H1 (cell line): ENCODE measurements around the gene LRP11. TPM values are rescaled to one million over a fixed set of nuclear protein-coding genes. Genes with fewer than 3 reads are reported as not detected.

Experiments used
- CTCF ChIA-PET: fragments of 300-600 bp; sonication (Branson Sonifier 250); formaldehyde crosslinking; loops from one replicate; lab custom pipeline; 2021; ENCODE audit not compliant: partially characterized antibody; lab: Charles Lee
- POLR2A ChIA-PET: fragments of 300-600 bp; sonication (Branson Sonifier 250); formaldehyde crosslinking; loops from one replicate; lab custom pipeline; 2021; ENCODE audit warnings: inconsistent platforms; ENCODE audit not compliant: partially characterized antibody; lab: Charles Lee
- DNase-seq, 2 experiments: peaks; one replicate each; pipeline versions ENCODE4 v3.0.0 to v3.0.0-alpha.2; 2010 to 2022; ENCODE audit warnings: low spot score in 2 of 2, low read depth in 1 of 2, mixed read lengths in 1 of 2
- FAIRE-seq: peaks from 2 replicates; lab custom pipeline; 2011; peaks lifted over from hg19 to GRCh38; lab: Jason Lieb, UNC
- H2AFZ ChIP-seq: 2 replicates; pipeline ENCODE4 v1.8.1; 2012; ENCODE audit warnings: low read length, inconsistent platforms
- H2AK5ac ChIP-seq: 2 replicates; pipeline ENCODE4 v1.6.1; 2013; ENCODE audit warnings: low read depth, low read length
- H2BK120ac ChIP-seq: replicated peaks from 2 replicates; pipeline ENCODE3; 2013; ENCODE audit warnings: low read depth, low read length, inconsistent platforms
- H2BK12ac ChIP-seq: 2 replicates; pipeline ENCODE4 v1.6.1; 2013; ENCODE audit warnings: low read depth, low read length
- H2BK15ac ChIP-seq: 2 replicates; pipeline ENCODE4 v1.6.1; 2013; ENCODE audit warnings: low read length
- H2BK20ac ChIP-seq: 2 replicates; pipeline ENCODE4 v1.6.1; 2013; ENCODE audit warnings: low read length
- H2BK5ac ChIP-seq: 2 replicates; pipeline ENCODE4 v1.6.1; 2013; ENCODE audit warnings: low read depth, low read length
- H3K14ac ChIP-seq: 2 replicates; pipeline ENCODE4 v1.6.1; 2013; ENCODE audit warnings: inconsistent platforms; ENCODE audit not compliant: insufficient read length
- H3K18ac ChIP-seq: 2 replicates; pipeline ENCODE4 v1.6.1; 2013; ENCODE audit warnings: low read length; ENCODE audit errors: extremely low read depth
- H3K23ac ChIP-seq: 2 replicates; pipeline ENCODE4 v1.6.1; 2013; ENCODE audit warnings: inconsistent platforms; ENCODE audit not compliant: insufficient read length
- H3K23me2 ChIP-seq: 2 replicates; pipeline ENCODE4 v1.6.1; 2013; ENCODE audit warnings: low read depth, low read length
- H3K27ac ChIP-seq: 2 replicates; pipeline ENCODE4 v1.6.1; 2011; ENCODE audit warnings: low read depth, low read length, inconsistent platforms
- H3K27me3 ChIP-seq, 4 experiments: replicated peaks in 1 of 4; 1 replicate in 1 of 4; 2 replicates in 3 of 4; pipeline versions ENCODE4 v1.6.1 to v1.8.1; 2011 to 2013; ENCODE audit warnings: low read length in 3 of 4, mild to moderate bottlenecking in 3 of 4, inconsistent platforms in 2 of 4, mixed read lengths in 2 of 4, moderate library complexity in 1 of 4; ENCODE audit not compliant: control insufficient read depth in 3 of 4, insufficient read depth in 3 of 4; ENCODE audit errors: extremely low read depth in 1 of 4
- H3K36me3 ChIP-seq, 4 experiments: 2 replicates each; pipeline versions ENCODE4 v1.6.1 to v1.8.1; 2011 to 2013; ENCODE audit warnings: mild to moderate bottlenecking in 4 of 4, low read length in 3 of 4, moderate library complexity in 2 of 4, control low read depth in 1 of 4, inconsistent platforms in 1 of 4; ENCODE audit not compliant: insufficient read depth in 4 of 4, control insufficient read depth in 2 of 4
- H3K4ac ChIP-seq: replicated peaks from 2 replicates; pipeline ENCODE3; 2013; ENCODE audit warnings: low read length, low read depth, mixed read lengths, inconsistent platforms; ENCODE audit not compliant: insufficient read length
- H3K4me1 ChIP-seq, 4 experiments: replicated peaks in 1 of 4; 1 replicate in 1 of 4; 2 replicates in 3 of 4; pipeline versions ENCODE4 v1.6.1 to v1.8.1; 2011 to 2013; ENCODE audit warnings: low read length in 3 of 4, inconsistent platforms in 2 of 4, mixed read lengths in 1 of 4; ENCODE audit not compliant: insufficient read depth in 4 of 4, control insufficient read depth in 3 of 4
- H3K4me2 ChIP-seq, 2 experiments: 2 replicates each; pipeline versions ENCODE4 v1.6.1 to v1.8.1; 2011 to 2013; ENCODE audit warnings: low read depth in 2 of 2, low read length in 2 of 2, control low read depth in 1 of 2, inconsistent platforms in 1 of 2, mild to moderate bottlenecking in 1 of 2; ENCODE audit not compliant: insufficient read depth in 1 of 2
- H3K4me3 ChIP-seq, 4 experiments: fragments of 200-600, 300-600 bp in 1 of 4; sonication (generic), shearing (Covaris generic), sonication (Bioruptor Twin) in 1 of 4; 2 replicates each; pipeline versions ENCODE4 v1.5.1 to v1.8.1; 2011 to 2016; ENCODE audit warnings: low read length in 4 of 4, low read depth in 3 of 4, control low read depth in 2 of 4, inconsistent platforms in 2 of 4, mild to moderate bottlenecking in 2 of 4, mixed read lengths in 1 of 4, moderate library complexity in 1 of 4; ENCODE audit not compliant: insufficient read depth in 2 of 4; ENCODE audit errors: extremely low read depth in 1 of 4
- H3K56ac ChIP-seq: replicated peaks from 2 replicates; pipeline ENCODE3; 2013; ENCODE audit warnings: low read depth, mild to moderate bottlenecking, mixed read lengths, low read length, inconsistent platforms; ENCODE audit not compliant: insufficient read length
- H3K79me1 ChIP-seq: 2 replicates; pipeline ENCODE4 v1.6.1; 2013; ENCODE audit warnings: low read depth, low read length, control low read depth
- H3K79me2 ChIP-seq, 2 experiments: 2 replicates each; pipeline versions ENCODE4 v1.6.1 to v1.8.1; 2012 to 2013; ENCODE audit warnings: low read length in 2 of 2, mild to moderate bottlenecking in 2 of 2, inconsistent platforms in 1 of 2; ENCODE audit not compliant: insufficient read depth in 2 of 2, control insufficient read depth in 1 of 2
- H3K9ac ChIP-seq, 4 experiments: replicated peaks in 1 of 4; 1 replicate in 1 of 4; 2 replicates in 3 of 4; pipeline versions ENCODE4 v1.6.1 to v1.8.1; 2011 to 2013; ENCODE audit warnings: low read depth in 3 of 4, low read length in 3 of 4, control low read depth in 2 of 4, mild to moderate bottlenecking in 2 of 4, moderate library complexity in 2 of 4, inconsistent platforms in 1 of 4; ENCODE audit errors: extremely low read depth in 1 of 4
- H3K9me3 ChIP-seq, 2 experiments: 2 replicates each; pipeline versions ENCODE4 v1.6.1 to v1.8.1; 2012 to 2013; ENCODE audit warnings: mild to moderate bottlenecking in 2 of 2, moderate library complexity in 2 of 2, control low read depth in 1 of 2, inconsistent platforms in 1 of 2, low read depth in 1 of 2, low read length in 1 of 2, mixed read lengths in 1 of 2; ENCODE audit not compliant: insufficient read depth in 2 of 2
- H4K20me1 ChIP-seq, 2 experiments: replicated peaks in 1 of 2; 2 replicates each; pipeline versions ENCODE3 to v1.8.1; 2011 to 2013; ENCODE audit warnings: inconsistent platforms in 2 of 2, low read length in 2 of 2, mild to moderate bottlenecking in 1 of 2; ENCODE audit not compliant: insufficient read depth in 2 of 2, control insufficient read depth in 1 of 2
- H4K5ac ChIP-seq: 2 replicates; pipeline ENCODE4 v1.6.1; 2013; ENCODE audit warnings: low read length, low read depth, mixed read lengths, inconsistent platforms; ENCODE audit not compliant: insufficient read length
- H4K8ac ChIP-seq: 2 replicates; pipeline ENCODE4 v1.8.0; 2013; ENCODE audit warnings: mild to moderate bottlenecking, moderate library complexity, low read length, inconsistent platforms; ENCODE audit not compliant: insufficient read depth; ENCODE audit errors: extremely low read depth
- H4K91ac ChIP-seq: replicated peaks from 2 replicates; pipeline ENCODE3; 2013; ENCODE audit warnings: low read length, mixed read lengths, inconsistent platforms; ENCODE audit not compliant: insufficient read length
- CTCF ChIP-seq, 3 experiments: IDR thresholded peaks; 1 replicate in 2 of 3; 2 replicates in 1 of 3; pipeline versions ENCODE4 v1.5.1 to v1.6.1; 2011; ENCODE audit warnings: low read length in 3 of 3, mild to moderate bottlenecking in 3 of 3, inconsistent platforms in 2 of 3, low read depth in 1 of 3, moderate library complexity in 1 of 3; ENCODE audit not compliant: insufficient read depth in 1 of 3; ENCODE audit errors: control extremely low read depth in 1 of 3
- SIX5 ChIP-seq: IDR thresholded peaks from 2 replicates; pipeline ENCODE4 v1.6.1; 2011; ENCODE audit warnings: mild to moderate bottlenecking, low read depth, low read length
- WGBS, 2 experiments: shearing (Covaris generic) in 1 of 2; methylation state at CpG; one replicate each; pipeline versions ENCODE4 v1.1.6 to v1.1.7; 2013 to 2015; ENCODE audit warnings: low lambda C conversion rate in 2 of 2, mixed read lengths in 2 of 2, inconsistent platforms in 1 of 2, low coverage in 1 of 2, missing lambda C conversion rate in 1 of 2; ENCODE audit not compliant: insufficient replicate concordance in 2 of 2, insufficient coverage in 1 of 2, insufficient read length in 1 of 2; ENCODE audit errors: extremely low coverage in 1 of 2, missing lambda C conversion rate in 1 of 2; 5-methylcytosine and 5-hydroxymethylcytosine counted together
- polyA plus RNA-seq, 7 experiments: library from polyadenylated mRNA; depleted of rRNA in 3 of 7; stranded (reverse) in 5 of 7; unstranded in 2 of 7; fragments of >200 nt in 5 of 7; fragments of 200-250 nt in 2 of 7; gene quantifications; 1 replicate in 5 of 7; 2 replicates in 1 of 7; 4 replicates in 1 of 7; pipeline versions ENCODE4 v1.2.1 to v1.2.3, GENCODE V29; 2011 to 2013; ENCODE audit warnings: missing spikeins in 2 of 7, mixed read lengths in 2 of 7
- total RNA-seq: library from RNA; stranded (reverse); fragmentation: NEBNext Ultra II Directional; extraction: Animal tissue kit (Norgen Biotek cat#: 25700); gene quantifications from 2 replicates; pipeline ENCODE4 v1.2.1, GENCODE V29; 2021

LRP11 gene
- total and polyA plus RNA-seq, 2 of the 8 experiments (the other 6 are each of a cell fraction or from before 2014, with no cell fraction given) = 11.0 to 20.0 TPM

- H4K5ac ChIP-seq = no peak overlapping the region
- no peak overlapping the region for H2BK5ac ChIP-seq
- no peak overlapping the region for H3K23ac ChIP-seq
- no peak for DNase-seq
- H3K36me3 ChIP-seq = no peaks in the 10 kb centered on the region
- FAIRE-seq = no peak
- POLR2A ChIA-PET = interaction anchor here (0.7 to 1.2 kb wide), 2 partner anchors 10 to 18 kb away, joined by 3 read pairs; no protein-coding TSS in a partner anchor
- no peak overlapping the region; the same call in 1 of the 2 replicates for H4K8ac ChIP-seq
- H2BK12ac ChIP-seq = no peak overlapping the region
- no peak overlapping the region for H2AK5ac ChIP-seq
- no peak overlapping the region for H4K91ac ChIP-seq
- H2BK120ac ChIP-seq = no peak overlapping the region
- peaks cover 6 to 10% of the 10 kb centered on the region in 2 experiments; a peak in 3 of 4 replicates for H3K9me3 ChIP-seq
- H2BK20ac ChIP-seq = no peak overlapping the region
- no peaks in the 10 kb centered on the region for H3K23me2 ChIP-seq
- no peak overlapping the region for H3K4me2 ChIP-seq
- no peak overlapping the region for H3K56ac ChIP-seq
- no peak overlapping the region for H3K9ac ChIP-seq
- no peaks in the 10 kb centered on the region for H3K4me1 ChIP-seq
- H3K79me2 ChIP-seq = no peaks in the 10 kb centered on the region
- TF ChIP-seq SIX5 = no peak
- peak in 1 of 3 experiments; percentile 14; a peak in 1 of 4 replicates for TF ChIP-seq CTCF (IDR thresholded peaks at IDR 0.05; ENCODE audit: control extremely low read depth in 1 of 3, insufficient read depth in 1 of 3, low read depth in 1 of 3, low read length in 3 of 3)
- H3K27me3 ChIP-seq = no peaks in the 10 kb centered on the region
- H2AFZ ChIP-seq = no peak overlapping the region
- no peak overlapping the region for H3K14ac ChIP-seq
- H4K20me1 ChIP-seq = no peaks in the 10 kb centered on the region
- H3K4me3 ChIP-seq = no peak overlapping the region
- no peaks in the 10 kb centered on the region for H3K79me1 ChIP-seq
- H2BK15ac ChIP-seq = no peak overlapping the region
- no peak overlapping the region for H3K27ac ChIP-seq
- CTCF ChIA-PET = interaction anchor here (0.5 to 4.8 kb wide), 19 partner anchors 9 to 177 kb away, joined by 3 to 26 read pairs (median 7); no protein-coding TSS in a partner anchor
- H3K18ac ChIP-seq = no peak overlapping the region
- H3K4ac ChIP-seq = no peak overlapping the region
- WGBS, 2 experiments = 69% methylated on average over 5 of the region's 5 CpGs; no CpG with 5 or more reads in 1 of the 2 experiments
Measured at GRCh38 chr6:149903938-149904611, 39.9 kb upstream of the LRP11 start.
